Epithelial cell of proximal tubule (primary cell): ENCODE results near the gene GRK6. TPM values are rescaled to one million over a fixed set of nuclear protein-coding genes. Genes with fewer than 3 reads are reported as not detected.

Source experiments
- DNase-seq: peaks from one replicate; pipeline ENCODE4 v3.0.0-alpha.2; 2011; ENCODE audit warnings: low read depth
- H3K4me3 ChIP-seq: 2 replicates; pipeline ENCODE4 v1.5.1; 2011; ENCODE audit warnings: low read depth, mild to moderate bottlenecking, low read length
- CTCF ChIP-seq: conservative IDR thresholded peaks from 2 replicates; pipeline ENCODE4 v1.5.1; 2012; ENCODE audit warnings: low read depth, mild to moderate bottlenecking, low read length
- total RNA-seq: library from RNA; depleted of rRNA; stranded (reverse); fragments of >200 nt; gene quantifications from 2 replicates; pipeline ENCODE4 v1.2.3, GENCODE V29; 2015

GRK6 gene
- total RNA-seq, 1 donor from 2014 or later: 95.8 TPM

- no peak for TF ChIP-seq CTCF
- no peak overlapping the region for H3K4me3 ChIP-seq
- no peak for DNase-seq
These were observed 59.8 kb downstream of the GRK6 start for GRCh38 chr5:177486256-177486655.

- DNase-seq: no peak
- no peak for TF ChIP-seq CTCF
- no peak overlapping the region for H3K4me3 ChIP-seq
These were observed 60.7 kb downstream of the GRK6 start for GRCh38 chr5:177487144-177487543.

GRCh38 chr5:177487975-177488374 lies 61.5 kb downstream of the GRK6 start:
- TF ChIP-seq CTCF: no peak
- DNase-seq: no peak
- no peak overlapping the region for H3K4me3 ChIP-seq

GRCh38 chr5:177489119-177489716 lies 62.7 kb downstream of the GRK6 start:
- DNase-seq: no peak
- H3K4me3 ChIP-seq: no peak overlapping the region
- no peak for TF ChIP-seq CTCF

- H3K4me3 ChIP-seq: no peak overlapping the region
- no peak for DNase-seq
- no peak for TF ChIP-seq CTCF
These were observed 64.0 kb downstream of the GRK6 start for GRCh38 chr5:177490311-177490991.

GRCh38 chr5:177490992-177491391 lies 64.5 kb downstream of the GRK6 start:
- TF ChIP-seq CTCF: no peak
- DNase-seq: no peak
- no peak overlapping the region for H3K4me3 ChIP-seq
